Stromal cell of bone marrow (primary cell): ENCODE data around the gene USP32.

Experiments
- DNase-seq: peaks from one replicate; pipeline ENCODE4 v3.0.0-alpha.2; 2012; ENCODE audit warnings: low read depth

USP32 gene

GRCh38 chr17:60134396-60135150, 257.4 kb downstream of the USP32 start:
- no peak for DNase-seq

- DNase-seq = no peak
These were observed 261.5 kb downstream of the USP32 start for GRCh38 chr17:60130466-60130865.

- no peak for DNase-seq
These were observed 262.8 kb downstream of the USP32 start for GRCh38 chr17:60129164-60129563.
